HG03558 (cell line): ENCODE data around the gene HAP1.

Source experiments
- ATAC-seq: cut with Tn5 transposase; IDR thresholded peaks from one replicate; pipeline ENCODE4 v1.9.1; 2021; ENCODE audit warnings: moderate number of reproducible peaks; ENCODE audit not compliant: unreplicated experiment; ENCODE audit errors: extremely low read depth

Gene HAP1

DNA sequence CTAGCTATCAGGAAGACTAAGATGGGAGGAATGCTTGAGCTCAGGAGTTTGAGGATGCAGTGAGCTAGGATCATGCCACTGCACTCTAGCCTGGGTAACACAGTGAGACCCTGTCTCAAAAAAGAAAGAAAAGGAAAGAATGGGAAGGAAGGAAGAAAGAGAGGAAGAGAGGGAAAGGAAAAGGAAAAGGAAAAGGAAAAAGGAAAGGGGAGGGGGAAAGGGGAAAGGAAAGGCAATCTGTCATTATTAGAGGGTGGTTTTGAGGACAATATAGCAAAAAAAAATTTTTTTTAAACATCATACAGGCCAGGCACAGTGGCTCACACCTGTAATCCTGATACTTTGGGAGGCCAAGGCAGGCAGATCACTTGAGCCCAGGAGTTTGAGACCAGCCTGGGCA, 31.7 kb upstream of the HAP1 start:
- no peak for ATAC-seq

DNA sequence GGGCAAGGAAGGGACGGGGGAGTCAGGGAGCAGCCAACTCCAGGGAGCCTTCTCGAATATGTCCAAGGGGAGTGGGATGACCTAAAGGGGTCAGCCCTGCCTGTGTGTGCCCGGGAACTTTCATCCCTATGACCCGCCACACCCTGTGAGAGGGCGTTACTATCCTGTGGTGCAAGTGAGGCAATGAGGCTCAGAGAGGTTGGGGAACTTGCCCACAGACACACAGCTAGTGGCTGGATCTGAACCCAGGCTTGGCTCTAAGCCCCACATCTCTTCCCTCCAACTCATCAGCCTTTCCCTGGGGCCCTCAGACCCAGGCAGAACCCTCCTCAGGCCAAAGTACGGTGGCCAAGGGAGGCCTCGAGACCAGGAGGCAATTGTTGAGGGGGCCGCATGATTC, 28.9 kb upstream of the HAP1 start:
- ATAC-seq = no peak

DNA sequence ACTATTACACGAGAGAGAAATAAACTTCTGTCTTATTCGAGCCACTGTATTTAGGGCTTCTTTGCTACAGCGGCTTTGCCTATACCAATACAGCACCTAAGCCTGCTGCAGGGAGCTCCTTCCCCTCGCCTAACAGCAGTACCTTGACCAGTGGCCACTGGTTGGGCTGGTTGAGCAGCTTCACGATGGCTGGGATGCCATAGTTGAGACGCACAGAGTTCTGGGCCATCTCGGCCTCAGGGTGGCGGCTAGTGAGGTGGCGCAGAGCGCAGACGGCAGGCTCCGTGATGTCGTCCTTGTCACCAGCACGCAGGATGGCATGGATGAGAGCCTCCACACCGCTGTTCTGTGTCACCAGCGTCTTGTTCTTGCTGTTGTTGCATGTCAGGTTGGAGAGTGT, 28.4 kb upstream of the HAP1 start:
- no peak for ATAC-seq

DNA sequence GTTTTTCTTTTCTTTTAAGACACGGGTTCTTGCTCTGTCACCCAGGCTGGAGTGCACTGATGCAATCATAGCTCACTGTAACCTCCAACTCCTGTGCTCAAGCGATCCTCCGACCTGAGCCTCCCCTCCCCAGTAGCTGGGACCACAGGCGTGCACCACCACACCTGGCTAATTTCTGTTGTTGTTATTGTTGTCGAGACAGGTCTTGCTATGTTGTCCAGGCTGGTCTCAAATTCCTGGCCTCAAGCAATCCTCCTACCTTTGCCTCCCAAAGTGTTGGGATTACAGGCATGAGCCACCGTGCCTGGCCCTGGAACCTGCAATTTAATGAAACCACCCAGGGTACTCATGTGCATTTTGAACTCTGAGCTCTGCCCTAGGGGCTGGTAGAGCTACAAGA, 27.9 kb upstream of the HAP1 start:
- no peak for ATAC-seq

DNA sequence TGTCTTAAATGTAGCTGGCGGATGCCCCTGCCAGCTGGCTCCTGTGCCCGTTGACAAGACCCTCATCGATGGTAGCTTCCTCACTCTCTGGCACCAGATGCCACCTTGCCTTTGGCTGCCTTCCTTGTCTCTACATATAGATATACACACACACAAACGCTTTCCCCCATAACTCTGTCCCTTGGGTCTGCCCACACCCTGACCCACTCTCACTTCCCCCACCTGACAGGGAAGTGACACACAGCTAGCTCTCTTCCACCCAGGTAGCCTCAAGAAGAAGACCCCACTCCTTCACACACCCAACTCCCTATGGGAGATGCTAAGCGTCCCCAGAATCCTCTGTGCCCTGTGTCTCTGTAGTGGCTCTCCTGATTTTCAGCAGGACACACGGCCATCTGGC, 26.4 kb upstream of the HAP1 start:
- no peak for ATAC-seq

DNA sequence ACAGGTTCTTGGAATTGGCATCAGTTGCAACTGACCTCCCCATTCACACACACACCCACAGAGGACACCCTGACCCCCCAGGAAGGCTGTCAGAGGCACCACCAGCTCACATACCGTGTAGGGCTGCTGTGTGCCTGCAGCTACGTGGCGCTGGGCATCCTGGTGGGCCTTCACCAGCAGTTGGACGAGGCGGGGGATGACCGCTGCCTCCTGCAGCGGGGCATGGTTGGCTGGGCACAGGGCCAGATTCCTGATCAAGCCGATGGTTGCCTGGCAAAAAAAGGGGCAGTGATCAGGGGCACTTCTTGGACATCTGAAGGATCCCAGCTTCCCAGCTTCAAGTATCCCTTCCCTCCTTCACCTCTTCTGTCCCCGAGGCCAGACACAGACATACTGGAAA, 24.2 kb upstream of the HAP1 start:
- no peak for ATAC-seq

DNA sequence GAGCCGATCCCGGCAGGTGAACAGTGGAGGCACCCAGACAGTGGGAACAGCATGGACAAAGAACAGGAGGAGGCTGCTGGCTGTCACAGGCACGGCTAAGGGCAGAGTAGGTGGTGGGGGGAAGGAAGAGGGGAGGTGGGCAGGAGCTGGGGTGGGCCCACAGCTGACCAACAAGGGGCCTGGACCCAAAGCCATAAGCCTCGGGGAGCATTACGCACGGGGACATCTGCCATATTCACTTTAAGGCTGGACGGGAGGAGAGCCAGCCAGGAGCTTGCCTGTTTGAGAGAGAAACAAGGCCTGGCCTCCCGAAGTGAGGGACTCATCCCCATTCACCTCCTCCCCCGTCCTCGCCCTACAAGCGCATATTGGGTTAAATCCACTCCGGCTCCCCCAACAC, 19.6 kb upstream of the HAP1 start:
- no peak for ATAC-seq

DNA sequence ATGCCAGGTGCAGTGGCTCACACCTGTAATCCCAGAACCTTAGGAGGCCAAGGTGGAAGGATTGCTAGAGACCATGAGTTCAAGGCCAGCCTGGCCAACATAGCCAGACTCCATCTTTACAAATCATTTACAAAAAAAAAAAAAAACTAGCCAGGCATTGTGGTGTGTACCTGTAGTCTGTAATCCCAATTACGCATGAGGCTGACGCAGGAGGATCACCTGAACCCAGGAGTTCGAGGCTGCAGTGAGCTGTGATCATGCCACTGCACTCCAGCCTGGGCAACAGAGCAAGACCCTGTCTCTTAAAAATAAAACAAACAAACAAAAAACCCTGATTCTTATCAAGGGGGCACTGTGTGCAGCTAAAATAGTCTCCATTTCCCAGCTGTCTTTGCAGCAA, 16.8 kb upstream of the HAP1 start:
- no peak for ATAC-seq

DNA sequence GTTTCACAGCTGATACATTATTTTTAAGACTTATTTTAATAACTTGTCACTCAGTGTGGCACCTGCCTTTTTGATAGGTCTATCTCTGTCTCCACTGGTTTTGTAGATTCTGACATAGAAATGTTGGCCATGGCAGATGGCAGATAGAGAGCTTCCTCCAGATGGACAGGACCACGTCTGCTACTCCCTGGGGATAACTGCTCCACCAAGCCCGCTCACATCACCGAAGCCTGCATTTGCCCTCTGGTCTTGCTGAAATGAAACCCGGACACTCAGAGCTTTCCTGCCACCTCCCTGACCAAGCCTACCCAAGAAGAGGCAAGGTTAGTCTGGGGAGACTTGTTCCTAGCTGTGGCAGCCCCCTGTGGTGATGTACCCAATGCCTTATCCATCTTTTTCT, 16.4 kb upstream of the HAP1 start:
- no peak for ATAC-seq

DNA sequence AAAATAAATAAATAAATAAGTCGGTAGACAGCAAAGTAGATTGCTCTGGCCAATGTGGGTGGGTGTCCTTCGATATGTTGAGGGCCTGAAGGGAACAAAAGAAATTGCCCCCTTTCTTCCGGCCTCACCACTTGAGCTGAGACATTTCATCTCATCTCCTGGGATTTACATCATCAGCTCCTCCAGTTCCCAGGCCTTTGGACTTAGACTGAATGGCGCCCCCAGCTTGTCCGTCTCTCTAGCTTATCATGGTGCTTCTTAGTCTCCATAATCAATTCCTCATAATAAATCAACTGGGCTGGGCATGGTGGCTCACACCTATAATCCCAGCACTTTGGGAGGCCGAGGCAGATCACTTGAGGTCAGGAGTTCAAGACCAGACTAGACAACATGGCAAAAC, 13.8 kb upstream of the HAP1 start:
- no peak for ATAC-seq

DNA sequence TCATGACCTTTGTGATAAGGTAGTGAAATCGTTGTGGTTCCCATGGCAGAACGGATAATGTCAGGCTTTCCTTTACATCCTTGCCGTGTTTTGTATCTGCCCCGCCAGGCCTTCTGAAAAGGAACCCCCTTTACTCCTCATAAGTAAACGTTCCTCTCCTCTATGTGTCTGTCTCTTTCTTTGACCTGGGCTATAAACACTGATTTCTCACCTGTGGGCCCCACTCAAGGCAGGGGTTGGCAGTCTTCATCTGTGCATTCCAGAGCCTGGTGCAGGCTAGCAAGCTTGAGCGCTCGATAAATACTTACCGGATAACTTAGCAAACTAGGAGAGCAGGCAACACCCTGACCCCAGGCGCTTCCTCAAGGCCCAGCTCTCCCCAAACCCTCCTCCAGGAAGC, 7.3 kb upstream of the HAP1 start:
- ATAC-seq = no peak

DNA sequence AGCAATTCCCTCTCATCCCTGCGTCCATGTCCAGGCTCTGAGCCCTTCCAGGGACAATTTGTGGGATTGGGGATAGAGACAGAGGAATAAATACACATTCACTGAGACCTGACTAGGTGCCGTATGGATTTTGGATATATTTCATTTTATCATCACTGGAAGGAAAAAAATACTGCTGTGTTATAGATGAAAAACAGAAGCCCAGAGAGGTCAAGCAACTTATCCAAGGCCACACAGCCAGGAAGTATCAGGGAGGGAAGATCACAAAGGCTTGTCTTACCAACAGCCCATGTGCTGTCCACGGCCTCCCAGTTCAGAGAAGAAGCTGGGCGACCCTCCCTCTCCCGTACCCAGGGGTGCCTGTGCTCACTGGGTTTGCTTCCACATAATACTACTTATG, 6.1 kb upstream of the HAP1 start:
- ATAC-seq = no peak

DNA sequence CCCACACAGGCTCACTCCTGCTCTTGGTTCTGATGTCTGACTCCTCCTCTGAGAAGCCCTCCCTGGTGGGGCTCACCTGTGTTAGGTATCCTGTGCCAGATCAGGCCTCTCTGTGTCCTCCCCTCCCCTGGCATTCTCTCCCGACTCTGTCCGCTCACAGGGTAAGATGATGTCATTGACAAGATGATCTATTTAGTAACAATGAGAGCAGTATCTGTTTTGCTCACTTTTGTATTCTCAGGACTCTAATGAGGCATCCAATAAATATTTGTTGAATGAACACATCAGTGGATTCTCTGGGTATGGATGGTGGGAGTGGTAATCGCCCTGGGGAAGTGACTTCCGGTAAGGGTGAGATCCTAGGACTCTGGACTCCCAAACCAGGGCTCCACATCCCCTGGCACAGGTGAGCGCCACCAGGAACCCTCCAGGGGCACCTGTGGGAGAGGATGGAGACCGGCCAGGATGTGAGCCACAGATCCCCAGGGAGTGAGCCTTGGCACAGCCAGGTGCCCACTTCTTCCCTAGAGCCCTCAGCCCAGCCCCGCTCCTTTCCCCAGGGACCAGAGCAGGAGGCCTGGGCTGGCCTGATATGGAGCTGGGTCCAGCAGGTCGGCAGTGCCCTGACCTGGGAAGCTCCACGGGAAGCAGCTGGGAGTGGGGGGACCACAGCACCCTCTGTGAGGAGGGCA, 5.4 kb upstream of the HAP1 start:
- no peak for ATAC-seq

DNA sequence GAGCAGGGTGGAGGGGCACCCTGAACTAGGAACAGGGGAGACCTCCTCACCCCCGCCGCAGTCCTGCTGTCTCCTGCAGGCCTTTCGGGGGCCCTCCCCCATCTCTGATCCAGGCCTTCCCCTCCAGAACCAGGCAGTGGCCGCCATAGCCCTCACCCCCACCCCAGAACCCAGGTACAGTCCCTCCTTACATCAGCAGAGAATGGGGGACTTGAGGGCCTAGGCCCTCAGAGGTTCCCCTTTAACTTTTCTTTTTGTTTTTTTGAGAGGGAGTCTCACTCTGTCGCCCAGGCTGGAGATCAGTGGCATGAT, 4.3 kb upstream of the HAP1 start:
- ATAC-seq = no peak

DNA sequence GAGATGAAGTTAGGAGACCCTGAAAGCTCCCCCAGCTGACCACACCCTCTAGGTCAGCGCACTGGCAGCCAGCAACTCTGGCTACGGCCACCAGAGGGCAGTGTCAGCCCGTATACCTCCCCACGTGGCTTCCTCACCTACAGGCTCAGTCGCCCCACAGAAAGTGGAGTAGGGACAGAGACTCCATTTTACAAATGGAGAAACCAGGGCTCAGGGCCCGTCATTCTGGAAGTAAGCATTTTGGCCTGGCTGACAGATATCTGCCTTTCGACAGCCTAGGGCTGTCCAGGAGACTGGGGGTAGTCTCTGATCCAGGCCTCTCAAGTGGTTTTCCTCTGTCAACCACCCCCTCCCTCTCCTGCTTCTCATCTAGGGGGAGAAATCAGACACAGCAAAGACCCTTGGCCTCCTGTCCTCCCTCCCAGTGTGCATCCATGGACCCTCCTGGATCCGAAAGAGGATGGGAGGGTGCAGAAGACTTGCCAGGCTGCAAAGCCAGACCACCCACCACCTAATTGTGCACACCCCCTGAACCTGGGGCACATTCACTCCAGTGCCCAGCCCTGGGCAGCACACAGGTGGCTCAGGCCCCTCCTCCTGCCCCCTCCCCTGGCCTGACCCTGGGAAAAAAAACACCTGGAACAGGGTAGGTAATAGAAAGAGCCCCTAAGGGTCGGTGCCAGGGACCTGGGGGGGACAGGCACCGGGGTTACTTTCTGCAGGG, 3.8 kb upstream of the HAP1 start:
- no peak for ATAC-seq

DNA sequence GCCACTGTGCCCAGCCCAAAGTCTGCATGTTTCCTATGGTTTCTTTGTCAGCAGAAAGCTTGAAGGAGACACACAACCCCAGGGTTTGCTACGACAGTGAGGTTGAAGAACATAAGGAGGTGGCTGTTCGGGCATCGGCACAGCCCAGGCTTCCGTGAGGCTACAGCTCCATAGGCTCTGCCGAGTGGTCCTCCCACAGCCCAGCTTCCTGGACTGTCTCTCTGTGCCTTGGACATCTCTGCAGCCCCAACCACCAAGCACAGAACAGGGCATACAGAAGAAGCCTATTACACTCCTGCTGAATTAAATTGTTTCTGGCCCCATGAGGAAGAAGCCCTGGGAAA, 3.2 kb upstream of the HAP1 start:
- no peak for ATAC-seq

DNA sequence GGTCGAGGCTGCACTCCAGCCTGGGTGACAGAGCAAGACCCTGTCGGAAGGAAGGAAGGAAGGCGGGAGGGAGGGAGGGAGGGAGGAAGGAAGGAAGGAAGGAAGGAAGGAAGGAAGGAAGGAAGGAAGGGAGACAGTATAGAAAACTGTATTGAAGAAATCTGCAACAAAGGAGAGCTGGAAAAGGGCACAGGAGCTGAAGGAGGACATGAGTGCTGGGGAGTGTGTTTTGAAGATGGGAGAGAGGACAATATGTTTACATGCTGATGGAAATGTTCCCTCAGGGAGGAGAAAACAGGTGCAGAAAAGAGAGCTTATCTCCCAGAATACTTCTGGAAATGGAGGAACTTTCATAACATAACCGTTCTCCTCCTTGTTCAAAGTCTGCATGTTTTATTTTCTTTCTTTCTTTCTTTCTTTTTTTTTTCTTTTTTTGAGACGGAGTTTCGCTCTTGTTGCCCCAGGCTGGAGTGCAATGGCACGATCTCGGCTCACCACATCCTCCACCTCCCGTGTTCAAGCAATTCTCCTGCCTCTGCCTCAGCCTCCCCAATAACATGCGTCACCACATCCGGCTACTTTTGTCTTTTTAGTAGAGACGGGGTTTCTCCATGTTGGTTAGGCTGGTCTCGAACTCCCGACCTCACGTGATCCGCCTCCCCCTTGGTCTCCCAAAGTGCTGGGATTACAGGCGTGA, 2.7 kb upstream of the HAP1 start:
- no peak for ATAC-seq

DNA sequence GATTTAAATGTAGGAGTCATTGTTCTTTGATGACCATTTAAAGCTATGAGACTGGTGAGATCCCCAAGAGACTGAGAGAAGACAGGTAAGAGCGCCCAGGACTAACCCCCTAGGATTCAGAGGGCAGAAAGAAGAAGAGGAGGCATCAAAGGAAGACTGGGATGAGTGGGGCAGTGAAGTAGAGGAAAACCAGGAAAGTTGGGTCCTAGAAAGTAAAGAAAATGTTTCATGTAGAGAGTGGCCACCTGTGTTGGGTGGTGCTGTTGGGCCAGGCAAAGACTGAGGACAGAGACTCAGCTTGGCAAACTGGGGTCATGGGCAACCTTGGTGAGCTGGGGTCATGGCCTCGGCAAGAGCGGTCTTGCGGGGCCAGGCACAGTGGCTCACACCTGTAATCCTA, 1.3 kb upstream of the HAP1 start:
- no peak for ATAC-seq

DNA sequence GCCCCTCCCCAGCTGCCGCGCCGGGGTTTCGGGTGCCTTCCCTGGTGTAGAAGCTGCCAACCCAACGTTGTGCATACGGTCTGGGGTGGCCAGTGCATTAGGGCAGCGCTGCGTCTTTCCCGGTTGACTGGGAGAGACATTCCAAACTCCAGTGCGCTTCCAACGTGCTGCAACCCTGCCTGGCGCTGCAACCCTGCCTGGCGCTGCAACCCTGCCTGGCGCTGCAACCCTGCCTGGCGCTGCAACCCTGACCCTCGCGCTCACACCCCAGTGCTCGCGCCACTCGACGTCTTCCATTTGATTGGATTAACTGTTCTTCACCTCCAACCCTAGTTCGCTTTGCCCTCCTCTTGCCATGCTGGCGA, 488 bp upstream of the HAP1 start:
- no peak for ATAC-seq

DNA sequence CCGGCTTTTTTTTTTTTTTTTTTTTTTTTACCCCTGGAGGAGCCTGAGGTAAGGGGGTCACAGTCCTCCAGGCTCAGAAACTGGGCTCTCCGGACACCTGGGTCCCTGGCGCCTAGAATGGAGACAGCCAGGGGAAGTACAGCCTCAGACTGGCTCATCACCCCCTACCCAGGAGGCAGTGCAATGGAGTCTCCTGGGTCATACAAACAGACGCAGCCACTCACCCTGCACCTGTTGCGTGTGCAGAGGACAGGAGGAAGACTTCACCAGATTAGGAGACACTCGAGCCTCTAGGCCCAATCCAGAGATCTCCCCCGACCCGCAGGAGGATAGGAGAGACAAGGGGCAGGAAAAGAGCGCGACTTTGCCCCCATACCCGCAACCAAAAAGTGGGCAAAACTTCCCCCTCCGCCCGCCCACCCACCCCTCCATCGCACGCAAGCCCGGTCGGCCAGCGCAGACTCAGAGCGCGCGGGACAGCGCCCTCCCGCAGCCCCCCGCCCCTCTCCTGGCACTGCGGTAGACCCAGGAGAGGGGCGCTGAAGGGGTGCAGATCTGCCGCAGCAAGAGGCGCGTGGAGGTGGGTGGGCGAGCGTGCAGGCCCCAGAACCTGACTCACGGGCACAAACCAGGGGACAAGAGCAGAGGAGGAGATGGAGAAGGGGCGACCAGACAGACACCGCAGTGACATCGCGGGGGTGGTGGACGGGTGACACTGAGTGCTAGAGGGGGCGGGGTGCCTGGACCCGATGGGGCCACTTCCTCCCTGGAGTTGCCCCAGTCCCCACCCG, 900 bp downstream of the HAP1 start:
- no peak for ATAC-seq

DNA sequence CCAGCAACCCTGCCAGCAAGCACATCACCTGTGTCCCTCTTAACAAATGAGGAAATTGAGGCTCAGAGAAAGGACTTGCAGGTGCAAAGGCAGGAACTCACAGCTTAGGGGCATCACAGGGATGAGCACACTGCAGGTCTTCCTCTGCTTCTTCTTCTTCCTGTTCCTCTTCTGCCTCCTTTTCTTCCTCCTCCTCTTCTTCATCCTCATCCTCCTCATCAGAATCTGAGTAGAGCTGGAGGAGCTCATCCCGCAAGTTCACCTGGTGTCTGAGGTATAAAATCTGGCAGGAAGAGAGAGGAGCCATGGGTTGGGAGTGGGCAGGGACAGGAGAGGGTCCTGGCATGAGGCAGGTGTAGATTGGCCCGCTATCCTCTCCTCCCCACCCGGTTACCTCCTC, 2.6 kb downstream of the HAP1 start:
- ATAC-seq = no peak
